ENCODE measurements around the gene CLK4.
"Not testable (repeated sequence)": the region's sequence is repeated elsewhere in the genome, so short reads cannot be mapped to it uniquely, and the experiment has no call there.

The CLK4 gene

DNA sequence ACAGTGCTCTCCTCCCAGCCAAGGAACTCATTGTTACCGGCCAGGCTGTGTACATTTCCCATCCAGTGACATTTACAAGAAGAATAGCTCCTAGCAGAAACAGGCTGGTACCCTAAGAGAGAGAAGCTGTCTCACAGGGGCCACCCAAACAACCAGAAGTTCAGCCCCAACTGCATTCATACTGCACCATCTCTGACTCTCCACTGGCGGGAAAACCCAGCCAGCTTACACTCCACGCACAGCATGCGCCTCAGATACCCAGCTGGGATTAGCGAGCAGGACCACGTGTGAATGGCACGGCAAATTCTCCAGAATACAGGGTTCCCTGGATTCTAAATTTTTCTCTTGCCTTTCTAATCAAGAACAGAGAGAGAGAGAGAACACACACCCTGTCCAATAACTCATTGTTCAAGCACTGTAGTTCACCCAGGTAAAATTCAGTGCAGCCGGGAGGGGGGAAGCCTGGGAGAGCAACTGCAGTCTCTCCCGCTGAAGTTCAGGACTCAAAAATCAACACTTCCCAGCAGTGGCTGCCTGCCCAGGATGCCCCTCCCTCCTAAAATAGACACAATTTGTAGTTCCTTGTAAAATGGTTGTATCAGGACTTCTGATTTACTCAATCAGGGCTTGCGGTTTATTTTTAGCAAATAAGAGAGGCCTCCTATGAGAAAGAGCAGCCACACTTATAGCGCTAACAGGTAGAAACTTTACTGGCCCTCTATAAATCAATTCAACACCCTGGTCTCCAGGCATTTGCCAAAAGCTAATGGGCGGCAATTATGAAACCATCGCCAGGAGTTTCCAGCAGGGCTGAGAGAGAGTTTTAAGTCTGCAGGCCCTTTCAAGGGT is 38.9 kb downstream of the CLK4 start:
- Mint-ChIP-seq H3K9me3 (no peaks in the 10 kb centered on the region), H3K27me3 (ENCODE audit: low read depth) (peaks cover 49% of the 10 kb centered on the region), H3K36me3 (ENCODE audit: low read depth) (no peaks in the 10 kb centered on the region), H3K4me3 (no peak overlapping the region), H3K27ac (no peak overlapping the region), H3K4me1 (ENCODE audit: low read depth) (peaks cover 4% of the 10 kb centered on the region)
- DNase-seq (ENCODE audit: low spot score), result no peak

DNA sequence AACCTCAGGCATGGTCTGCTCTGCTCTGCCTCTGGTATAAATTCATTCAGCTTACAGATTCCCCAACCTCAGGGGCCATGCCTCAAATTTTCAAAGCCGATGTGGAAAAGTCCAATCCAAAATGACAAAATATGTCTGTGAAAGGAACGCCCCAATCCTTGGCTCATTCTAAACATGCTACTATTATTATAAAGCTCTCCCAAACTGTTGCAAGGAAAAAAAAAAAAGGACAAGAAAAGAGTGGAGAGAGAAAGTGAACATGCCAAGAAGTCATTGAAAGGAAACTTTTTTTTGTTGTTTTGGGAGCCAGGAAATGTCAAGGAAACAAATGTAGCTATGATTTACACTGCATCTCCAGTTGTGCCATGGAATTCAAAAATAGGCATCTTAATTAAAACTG is 40.5 kb downstream of the CLK4 start:
- H3K27ac Mint-ChIP-seq, result no peak overlapping the region
- peaks cover 43% of the 10 kb centered on the region for H3K27me3 Mint-ChIP-seq (ENCODE audit: low read depth)
- no peaks in the 10 kb centered on the region for H3K36me3 Mint-ChIP-seq (ENCODE audit: low read depth)
- H3K4me1 Mint-ChIP-seq (ENCODE audit: low read depth), result peaks cover 4% of the 10 kb centered on the region
- DNase-seq (ENCODE audit: low spot score), result no peak
- no peak overlapping the region for H3K4me3 Mint-ChIP-seq
- H3K9me3 Mint-ChIP-seq, result no peaks in the 10 kb centered on the region

DNA sequence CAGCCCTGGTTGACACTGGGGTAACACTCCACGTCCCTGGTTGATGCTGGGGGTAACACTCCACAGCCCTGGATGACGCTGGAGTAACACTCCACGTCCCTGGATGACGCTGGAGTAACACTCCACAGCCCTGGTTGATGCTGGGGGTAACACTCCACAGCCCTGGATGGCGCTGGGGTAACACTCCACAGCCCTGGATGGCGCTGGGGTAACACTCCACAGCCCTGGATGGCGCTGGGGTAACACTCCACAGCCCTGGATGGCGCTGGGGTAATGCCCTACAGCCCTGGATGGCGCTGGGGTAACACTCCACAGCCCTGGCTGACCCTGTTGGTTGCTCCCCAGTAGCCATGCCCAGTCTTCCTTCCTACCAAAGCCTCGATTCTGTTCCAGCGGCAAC is 41.4 kb downstream of the CLK4 start:
- not testable (repeated sequence) for DNase-seq (ENCODE audit: low spot score); H3K9me3 Mint-ChIP-seq; H3K4me3 Mint-ChIP-seq; H3K4me1 Mint-ChIP-seq (ENCODE audit: low read depth); H3K27ac Mint-ChIP-seq; H3K36me3 Mint-ChIP-seq (ENCODE audit: low read depth)
- peaks cover 33% of the 10 kb centered on the region for H3K27me3 Mint-ChIP-seq (ENCODE audit: low read depth)

DNA sequence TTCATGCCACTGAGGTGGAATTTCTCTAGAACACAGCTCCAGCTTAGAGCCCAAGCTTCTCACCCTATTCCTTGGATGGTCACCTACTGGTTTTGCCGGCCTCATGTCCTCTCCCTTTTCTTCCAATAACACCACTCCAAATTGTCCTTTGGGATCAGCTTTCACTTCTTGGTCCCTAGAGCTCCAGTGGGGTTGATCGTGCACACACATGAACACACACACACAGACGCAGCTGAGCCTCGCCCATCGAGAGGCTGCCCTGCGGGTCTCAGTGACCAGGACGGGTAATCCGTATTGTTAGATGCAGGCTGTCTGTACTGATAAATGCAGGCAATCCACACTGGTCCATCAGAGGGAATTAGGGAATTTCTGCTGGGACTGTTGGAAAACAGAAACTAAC is 43.6 kb downstream of the CLK4 start:
- H3K4me3 Mint-ChIP-seq, result no peak overlapping the region
- DNase-seq (ENCODE audit: low spot score), result no peak
- no peaks in the 10 kb centered on the region for H3K9me3 Mint-ChIP-seq
- no peaks in the 10 kb centered on the region for H3K4me1 Mint-ChIP-seq (ENCODE audit: low read depth)
- H3K36me3 Mint-ChIP-seq (ENCODE audit: low read depth), result no peaks in the 10 kb centered on the region
- H3K27ac Mint-ChIP-seq, result no peak overlapping the region
- H3K27me3 Mint-ChIP-seq (ENCODE audit: low read depth), result peaks cover 23% of the 10 kb centered on the region

DNA sequence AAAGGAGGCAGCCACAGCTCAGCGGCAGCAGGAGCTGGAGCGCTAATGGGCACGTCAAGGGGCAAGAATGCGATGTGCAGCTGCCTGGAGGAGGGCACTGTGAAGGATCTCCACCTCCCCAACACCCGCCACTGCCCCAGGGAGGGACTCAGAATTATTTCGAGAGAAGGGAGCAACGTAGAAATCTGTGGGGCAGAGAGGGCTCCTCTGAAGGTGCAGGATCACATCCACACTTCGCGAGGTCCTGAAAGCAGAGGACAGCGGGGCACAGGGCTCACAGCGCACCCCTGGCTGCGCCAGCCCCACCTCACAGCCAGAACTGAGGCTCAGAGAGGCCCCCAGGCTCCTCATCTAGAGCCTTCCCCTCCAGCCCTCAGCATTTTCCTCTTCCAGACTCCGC is 44.6 kb downstream of the CLK4 start:
- H3K9me3 Mint-ChIP-seq, result no peaks in the 10 kb centered on the region
- H3K27ac Mint-ChIP-seq, result no peak overlapping the region
- H3K4me1 Mint-ChIP-seq (ENCODE audit: low read depth), result no peaks in the 10 kb centered on the region
- peaks cover 18% of the 10 kb centered on the region for H3K27me3 Mint-ChIP-seq (ENCODE audit: low read depth)
- DNase-seq (ENCODE audit: low spot score), result no peak
- no peak overlapping the region for H3K4me3 Mint-ChIP-seq
- no peaks in the 10 kb centered on the region for H3K36me3 Mint-ChIP-seq (ENCODE audit: low read depth)

DNA sequence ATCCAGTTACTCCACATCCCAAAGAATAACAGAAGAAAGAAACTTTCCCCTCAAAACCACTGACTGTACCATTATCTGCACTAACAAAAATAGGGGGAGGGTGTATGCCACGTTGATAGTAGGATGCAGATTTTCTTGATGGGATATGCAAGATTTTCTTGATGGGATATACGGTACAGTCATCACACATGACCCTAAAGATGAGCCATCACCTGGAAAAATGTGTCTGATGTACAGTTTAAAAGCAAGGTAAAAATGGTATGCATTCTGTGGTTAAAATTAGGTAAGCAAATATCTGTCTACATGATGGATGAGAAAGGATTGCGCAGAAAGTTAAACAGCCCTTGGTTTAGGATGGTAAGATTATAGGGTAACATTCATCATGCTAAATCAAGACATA is 45.2 kb downstream of the CLK4 start:
- Mint-ChIP-seq H3K4me1 (ENCODE audit: low read depth) (no peaks in the 10 kb centered on the region), H3K27ac (no peak overlapping the region), H3K4me3 (no peak overlapping the region), H3K27me3 (ENCODE audit: low read depth) (peaks cover 14% of the 10 kb centered on the region), H3K9me3 (no peaks in the 10 kb centered on the region), H3K36me3 (ENCODE audit: low read depth) (no peaks in the 10 kb centered on the region)
- DNase-seq (ENCODE audit: low spot score), result no peak

DNA sequence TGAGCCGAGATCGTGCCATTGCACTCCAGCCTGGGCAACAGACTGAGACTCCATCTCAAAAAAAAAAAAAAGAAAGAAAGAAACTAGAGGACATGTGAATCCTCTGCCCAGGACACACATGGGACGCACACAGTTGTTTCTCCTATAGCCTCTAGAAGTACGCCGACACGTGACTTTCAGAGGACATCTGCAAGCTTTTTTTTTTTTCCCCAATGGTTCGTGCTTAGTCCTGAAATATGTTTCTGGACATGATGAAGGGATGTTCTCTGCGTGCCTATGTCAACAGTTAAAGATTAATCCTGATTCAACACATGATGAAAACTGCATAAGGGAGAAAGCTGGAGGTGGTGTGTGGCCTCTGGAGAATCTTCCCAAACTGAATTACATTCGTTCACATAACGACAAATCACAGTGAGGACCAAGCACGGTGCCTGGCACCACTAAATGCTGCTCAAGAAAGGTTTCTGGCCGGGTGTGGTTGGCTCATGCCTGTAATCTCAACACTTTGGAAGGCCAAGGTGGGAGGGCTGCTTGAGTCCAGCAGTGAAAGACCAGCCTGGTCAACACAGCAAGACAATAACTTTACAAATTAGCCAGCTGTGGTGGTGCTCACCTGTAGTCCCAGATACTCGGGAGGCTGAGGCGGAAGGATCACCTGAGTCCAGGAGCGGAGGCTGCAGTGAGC is 46.4 kb downstream of the CLK4 start:
- H3K4me1 Mint-ChIP-seq (ENCODE audit: low read depth), result no peaks in the 10 kb centered on the region
- no peak overlapping the region for H3K4me3 Mint-ChIP-seq
- H3K27me3 Mint-ChIP-seq (ENCODE audit: low read depth), result peaks cover 16% of the 10 kb centered on the region
- no peaks in the 10 kb centered on the region for H3K9me3 Mint-ChIP-seq
- no peak for DNase-seq (ENCODE audit: low spot score)
- H3K27ac Mint-ChIP-seq, result no peak overlapping the region
- H3K36me3 Mint-ChIP-seq (ENCODE audit: low read depth), result no peaks in the 10 kb centered on the region

DNA sequence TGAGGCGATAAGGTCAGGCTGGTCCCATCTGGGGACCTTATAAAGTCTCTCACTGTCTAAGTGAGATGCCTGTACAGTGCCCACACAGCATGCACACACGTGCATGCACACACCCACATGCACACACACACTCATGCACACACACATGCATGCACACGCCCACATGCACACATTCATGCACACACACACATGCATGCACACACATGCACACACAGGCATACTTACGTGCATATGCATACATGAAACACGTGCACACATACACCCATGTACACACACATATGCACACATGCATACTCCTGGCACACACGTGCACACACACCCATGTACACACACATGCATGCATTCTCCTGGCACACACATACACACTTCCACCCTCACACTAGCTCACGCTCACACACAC is 48.9 kb downstream of the CLK4 start:
- H3K36me3 Mint-ChIP-seq (ENCODE audit: low read depth), result no peaks in the 10 kb centered on the region
- no peak overlapping the region for H3K27ac Mint-ChIP-seq
- no peak overlapping the region for H3K4me3 Mint-ChIP-seq

DNA sequence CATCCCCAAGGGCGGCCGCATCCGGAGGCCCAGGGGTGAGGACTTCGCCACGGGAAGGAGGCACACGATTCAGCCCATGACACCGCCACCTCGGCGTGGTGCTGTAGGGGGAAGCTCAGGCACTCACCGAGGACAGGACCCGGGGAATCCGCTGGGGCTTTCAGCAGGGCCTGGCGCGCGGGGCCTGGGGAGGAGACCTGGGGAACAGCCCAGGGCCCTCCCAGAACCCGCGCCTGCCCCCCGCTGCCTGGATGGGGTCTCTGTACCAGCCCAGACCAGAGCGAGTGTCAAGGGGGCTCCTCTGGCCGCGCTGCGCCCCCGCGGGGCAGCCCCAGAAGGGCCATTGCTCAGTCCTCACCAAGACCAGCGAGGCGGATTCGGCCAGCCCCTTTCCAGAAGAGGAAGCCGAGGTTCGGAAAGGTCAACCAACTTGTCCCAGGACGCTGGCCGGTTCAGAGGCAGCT is 49.4 kb downstream of the CLK4 start:
- peaks cover 26% of the 10 kb centered on the region for H3K27me3 Mint-ChIP-seq (ENCODE audit: low read depth)
- no peaks in the 10 kb centered on the region for H3K4me1 Mint-ChIP-seq (ENCODE audit: low read depth)
- no peak for DNase-seq (ENCODE audit: low spot score)
- H3K4me3 Mint-ChIP-seq, result no peak overlapping the region
- peaks cover 5% of the 10 kb centered on the region for H3K9me3 Mint-ChIP-seq
- H3K36me3 Mint-ChIP-seq (ENCODE audit: low read depth), result no peaks in the 10 kb centered on the region
- no peak overlapping the region for H3K27ac Mint-ChIP-seq

More for the DNA sequence above, 48.9 kb downstream of the CLK4 start:
- H3K4me1 Mint-ChIP-seq (ENCODE audit: low read depth), result no peaks in the 10 kb centered on the region
- peaks cover 26% of the 10 kb centered on the region for H3K27me3 Mint-ChIP-seq (ENCODE audit: low read depth)
- H3K9me3 Mint-ChIP-seq, result peaks cover under 1% of the 10 kb centered on the region
- DNase-seq (ENCODE audit: low spot score), result no peak

DNA sequence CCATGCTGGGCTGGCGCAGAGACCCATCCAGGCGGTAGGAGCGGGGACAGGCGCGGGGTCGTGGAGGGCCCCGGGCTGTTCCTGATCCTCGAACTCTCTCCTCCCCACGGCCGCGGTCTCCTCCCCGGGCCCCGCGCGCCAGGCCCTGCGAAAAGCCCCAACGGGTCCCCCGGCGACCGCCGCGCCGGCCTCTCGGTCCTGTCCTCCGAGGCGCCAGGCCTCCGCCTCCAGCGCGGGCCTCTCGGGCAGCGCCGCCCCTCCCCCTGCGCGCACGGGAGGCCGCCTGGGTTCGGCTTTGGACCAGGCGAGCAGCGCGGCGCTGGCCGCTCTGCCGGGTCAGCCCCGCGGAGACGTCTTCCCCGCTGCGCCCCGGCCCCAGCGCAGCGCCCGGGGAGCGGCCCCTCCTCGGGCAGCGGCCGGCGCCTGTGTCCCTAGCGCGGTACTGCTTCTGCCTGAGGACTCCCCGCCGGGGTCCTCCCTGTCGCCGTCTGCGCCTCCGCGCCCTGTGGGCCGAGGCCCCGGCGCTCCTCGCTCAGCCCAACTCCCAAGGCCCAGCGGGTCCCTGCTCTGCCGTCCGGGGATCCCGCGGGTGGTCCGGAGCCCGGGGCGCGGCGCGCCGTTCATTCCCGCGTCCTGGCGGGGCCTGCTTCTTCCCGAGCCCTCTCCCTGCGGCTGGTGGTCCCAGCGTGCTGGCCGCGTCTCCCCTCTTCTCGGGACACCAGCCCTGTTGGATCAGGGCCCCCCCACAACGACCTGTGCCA is 50.1 kb downstream of the CLK4 start:
- Mint-ChIP-seq H3K4me3 (no peak overlapping the region), H3K27ac (no peak overlapping the region), H3K4me1 (ENCODE audit: low read depth) (no peaks in the 10 kb centered on the region), H3K27me3 (ENCODE audit: low read depth) (peaks cover 26% of the 10 kb centered on the region), H3K36me3 (ENCODE audit: low read depth) (no peaks in the 10 kb centered on the region), H3K9me3 (peaks cover 5% of the 10 kb centered on the region)
- DNase-seq (ENCODE audit: low spot score), result no peak

DNA sequence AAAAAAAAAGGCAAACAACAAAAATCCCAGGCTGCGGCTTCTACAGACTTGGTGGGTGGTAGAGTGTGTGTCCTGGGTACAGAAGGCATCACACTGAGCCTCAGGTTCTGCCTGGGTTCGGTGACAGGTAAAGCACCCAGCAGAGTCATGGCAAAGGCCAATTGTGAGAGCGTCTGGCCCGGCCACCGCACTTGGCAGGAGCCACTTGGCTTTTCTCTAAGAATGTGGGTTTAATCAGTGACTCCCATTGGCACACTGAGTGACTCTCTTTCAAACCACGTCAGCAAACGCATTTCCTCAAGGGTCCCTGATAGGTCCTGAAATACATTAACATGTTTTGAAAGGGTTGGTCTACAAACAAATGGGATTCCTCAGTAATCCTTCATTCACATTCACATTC is 53.6 kb downstream of the CLK4 start:
- Mint-ChIP-seq H3K36me3 (ENCODE audit: low read depth) (no peaks in the 10 kb centered on the region), H3K27me3 (ENCODE audit: low read depth) (peaks cover 25% of the 10 kb centered on the region)

DNA sequence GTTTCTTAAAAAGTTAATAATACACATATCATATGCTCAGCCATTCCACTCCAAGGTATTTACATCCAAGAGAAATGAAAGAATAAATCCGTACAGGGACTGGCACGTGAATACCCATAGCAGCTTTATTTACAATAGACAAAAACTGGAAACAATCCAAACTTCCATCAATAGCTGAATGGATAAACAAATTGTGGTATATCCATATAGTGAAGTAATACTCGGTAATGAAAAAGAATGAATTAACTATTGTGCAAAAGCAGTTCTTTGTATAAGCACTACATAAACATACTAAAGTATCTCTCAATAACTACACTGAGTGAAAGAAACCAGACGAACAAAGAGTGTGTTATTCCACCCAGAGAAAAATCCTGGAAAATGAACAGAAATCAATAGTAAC is 54.2 kb downstream of the CLK4 start:
- Mint-ChIP-seq H3K9me3 (peaks cover 5% of the 10 kb centered on the region), H3K27me3 (ENCODE audit: low read depth) (peaks cover 20% of the 10 kb centered on the region), H3K4me1 (ENCODE audit: low read depth) (no peaks in the 10 kb centered on the region), H3K36me3 (ENCODE audit: low read depth) (no peaks in the 10 kb centered on the region), H3K27ac (no peak overlapping the region), H3K4me3 (no peak overlapping the region)
- DNase-seq (ENCODE audit: low spot score), result no peak

More for the DNA sequence above, 53.6 kb downstream of the CLK4 start:
- Mint-ChIP-seq H3K4me1 (ENCODE audit: low read depth) (no peaks in the 10 kb centered on the region), H3K9me3 (peaks cover 5% of the 10 kb centered on the region), H3K4me3 (no peak overlapping the region), H3K27ac (no peak overlapping the region)
- DNase-seq (ENCODE audit: low spot score), result no peak

DNA sequence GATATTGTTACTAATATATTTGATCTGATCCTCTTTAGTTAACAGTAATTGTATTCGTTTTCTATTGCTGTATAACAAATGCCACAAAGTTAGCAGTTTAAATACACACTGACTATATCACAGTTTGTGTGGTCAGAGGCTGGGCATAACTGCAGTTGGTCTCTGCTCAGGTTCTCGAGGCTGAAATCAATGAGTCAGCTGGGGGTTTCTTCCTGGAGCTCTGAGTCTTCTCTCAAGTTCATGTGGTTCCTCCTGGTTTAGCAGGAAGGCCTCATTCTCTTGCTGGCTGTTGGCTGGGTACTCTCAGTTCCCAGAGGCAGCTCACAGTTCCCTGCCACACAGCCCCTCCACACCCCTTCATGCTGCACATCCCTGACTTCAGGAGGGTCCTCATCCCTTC is 57.4 kb downstream of the CLK4 start:
- Mint-ChIP-seq H3K27me3 (ENCODE audit: low read depth) (peaks cover 7% of the 10 kb centered on the region), H3K9me3 (peaks cover 5% of the 10 kb centered on the region), H3K36me3 (ENCODE audit: low read depth) (no peaks in the 10 kb centered on the region), H3K4me3 (no peak overlapping the region), H3K27ac (no peak overlapping the region), H3K4me1 (ENCODE audit: low read depth) (no peaks in the 10 kb centered on the region)
- DNase-seq (ENCODE audit: low spot score), result no peak
